GM19193 (cell line): Measurements from ENCODE around the gene CBLIF.

ENCODE experiments used
- POLR2A ChIP-seq: IDR thresholded peaks from 4 replicates; pipeline ENCODE4 v1.6.1; 2011; ENCODE audit not compliant: insufficient read depth, insufficient read length; ENCODE audit errors: extremely low read depth

Gene CBLIF

DNA sequence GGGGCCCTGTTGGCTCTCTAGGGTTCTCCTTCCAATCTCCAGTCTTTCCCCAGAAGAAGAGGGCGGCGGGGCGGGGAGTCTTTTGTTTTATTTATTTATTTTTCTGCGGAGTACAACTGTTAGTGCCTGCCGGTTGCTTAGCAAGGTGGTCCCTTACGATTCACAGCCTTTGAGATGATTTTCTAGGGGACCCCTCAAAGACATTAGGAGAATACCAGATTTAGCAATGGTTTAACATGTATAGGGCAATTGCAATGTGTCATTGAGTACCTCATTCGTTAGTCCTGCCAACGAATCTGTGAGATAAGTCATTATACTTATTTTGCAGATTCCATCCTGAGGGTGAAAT is 34.4 kb downstream of the CBLIF start:
- no peak for TF ChIP-seq POLR2A

DNA sequence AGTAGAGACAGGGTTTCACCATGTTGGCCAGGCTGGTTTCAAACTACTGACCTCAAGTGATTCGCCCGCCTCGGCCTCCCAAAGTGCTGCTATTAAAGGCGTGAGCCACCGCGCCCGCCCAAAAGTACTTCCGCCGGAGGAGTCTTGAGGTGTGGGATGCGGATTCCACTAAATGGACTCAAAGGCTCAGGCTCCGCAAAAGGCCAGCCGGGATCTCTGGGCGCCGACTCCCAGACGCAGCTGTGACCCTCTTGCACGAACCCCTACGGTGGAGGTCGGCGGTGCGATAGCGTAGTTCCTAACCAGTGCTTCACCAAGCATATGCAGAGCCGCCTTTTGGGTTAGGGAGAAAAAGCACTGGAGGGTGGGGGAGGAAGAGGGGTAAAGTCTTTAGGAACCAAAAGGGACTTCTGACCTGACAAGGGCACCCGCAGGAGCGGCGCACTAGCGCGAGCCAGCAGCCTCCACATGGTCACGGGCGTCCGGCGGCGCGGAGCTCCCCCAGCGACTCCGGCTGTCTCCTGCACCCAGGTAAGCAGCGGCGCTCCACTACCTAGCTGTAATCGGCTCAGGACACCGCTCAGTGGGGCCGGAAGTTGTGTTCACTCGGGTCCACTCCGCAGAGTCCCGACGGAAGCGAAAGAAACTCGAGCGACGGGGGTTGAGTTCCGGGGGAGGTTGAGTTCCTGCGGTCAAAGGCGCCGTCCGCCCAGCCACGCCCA is 34.9 kb downstream of the CBLIF start, which contains the start of gene MRPL16:
Gene MRPL16 (minus strand): TSS at position 590 of the 722 bp plus-strand sequence. CDS start 120 bp downstream, at position 470.
- TF ChIP-seq POLR2A = peak; percentile 87

GRCh38 chr11:59807047-59807610 is 38.2 kb downstream of the CBLIF start:
- TF ChIP-seq POLR2A = no peak

- no peak for TF ChIP-seq POLR2A
These were observed 41.2 kb downstream of the CBLIF start for GRCh38 chr11:59804061-59804460.

DNA sequence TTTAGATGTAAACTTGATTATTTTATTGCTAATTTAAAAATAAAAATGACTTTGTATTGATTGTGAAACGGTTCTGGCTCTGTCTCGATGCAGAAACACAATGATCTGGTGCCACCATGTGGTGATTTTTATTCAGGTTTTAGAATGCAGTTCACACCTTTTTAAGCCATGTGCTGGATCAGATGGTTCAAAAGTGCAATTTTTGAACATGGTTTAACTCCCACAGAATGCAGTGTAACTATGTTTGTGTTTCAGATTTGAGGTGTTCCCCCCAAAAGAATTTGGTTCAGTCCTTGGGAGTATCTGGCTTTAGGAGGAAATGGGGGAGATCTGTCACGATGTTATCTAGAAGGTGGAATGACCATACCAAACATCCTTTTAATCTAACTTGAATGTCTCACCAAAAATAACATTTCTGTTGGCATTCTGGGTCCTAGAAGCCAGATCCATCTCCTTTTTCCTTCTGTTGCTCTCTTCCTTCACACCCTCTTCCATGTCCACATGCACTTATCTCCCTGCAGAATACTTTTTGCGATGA is 42.6 kb downstream of the CBLIF start:
- TF ChIP-seq POLR2A = no peak

DNA sequence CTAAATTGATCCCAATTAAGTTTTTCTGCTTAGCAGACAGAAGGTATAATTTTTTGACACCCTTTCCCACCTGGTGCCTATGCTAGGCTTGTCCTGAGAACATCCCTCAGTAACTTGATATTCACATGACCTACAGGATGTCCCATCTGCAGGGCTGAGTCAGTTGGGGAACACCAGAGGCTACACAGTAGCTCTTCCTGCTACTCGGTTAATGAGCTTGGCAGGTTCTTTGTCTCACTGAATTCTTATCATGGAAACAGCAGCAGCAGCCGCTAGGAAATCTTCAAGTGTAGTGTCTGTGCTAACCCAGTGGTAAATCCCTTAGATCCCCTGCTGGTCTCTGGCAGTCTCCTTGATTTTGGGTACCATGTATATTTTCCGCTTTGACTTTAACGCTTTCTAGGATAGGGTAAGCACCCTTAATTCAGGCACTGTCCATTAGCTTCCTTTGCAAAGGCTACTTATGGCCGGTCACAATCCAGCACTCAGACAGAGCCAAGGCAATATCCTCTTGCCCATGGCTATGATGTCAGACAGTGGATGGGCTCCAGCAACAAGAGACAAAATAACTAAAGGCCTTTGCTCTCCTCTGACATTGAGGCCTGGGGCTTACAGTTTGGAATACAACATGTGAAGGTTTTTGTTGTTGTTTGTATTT is 43.2 kb downstream of the CBLIF start:
- TF ChIP-seq POLR2A = no peak

GRCh38 chr11:59801160-59801706 is 44.1 kb downstream of the CBLIF start:
- no peak for TF ChIP-seq POLR2A

GRCh38 chr11:59800390-59801025 is 44.8 kb downstream of the CBLIF start:
- no peak for TF ChIP-seq POLR2A

GRCh38 chr11:59794417-59794816 is 50.9 kb downstream of the CBLIF start:
- no peak for TF ChIP-seq POLR2A

DNA sequence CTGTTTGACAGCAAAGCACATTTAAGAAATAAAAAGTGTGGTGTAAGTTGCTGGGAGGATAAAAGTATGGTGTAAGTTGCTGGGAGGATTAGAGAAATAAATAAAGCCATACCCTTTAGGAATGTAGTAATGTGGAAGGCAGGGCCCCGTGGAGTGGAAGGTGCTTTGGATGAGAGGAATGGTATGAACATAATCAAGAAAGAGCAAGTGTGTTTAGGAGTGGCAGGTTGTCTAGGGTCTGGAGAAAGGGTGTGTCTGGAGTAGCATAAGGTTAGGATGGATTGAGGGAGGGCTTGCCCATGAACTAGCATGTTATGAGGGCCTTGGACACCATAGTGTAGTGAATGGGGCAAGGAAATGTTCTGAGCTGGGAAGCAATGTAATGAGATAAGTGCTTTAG is 52.8 kb downstream of the CBLIF start:
- TF ChIP-seq POLR2A = no peak

- no peak for TF ChIP-seq POLR2A
These were observed 53.7 kb downstream of the CBLIF start for GRCh38 chr11:59791639-59792038.

DNA sequence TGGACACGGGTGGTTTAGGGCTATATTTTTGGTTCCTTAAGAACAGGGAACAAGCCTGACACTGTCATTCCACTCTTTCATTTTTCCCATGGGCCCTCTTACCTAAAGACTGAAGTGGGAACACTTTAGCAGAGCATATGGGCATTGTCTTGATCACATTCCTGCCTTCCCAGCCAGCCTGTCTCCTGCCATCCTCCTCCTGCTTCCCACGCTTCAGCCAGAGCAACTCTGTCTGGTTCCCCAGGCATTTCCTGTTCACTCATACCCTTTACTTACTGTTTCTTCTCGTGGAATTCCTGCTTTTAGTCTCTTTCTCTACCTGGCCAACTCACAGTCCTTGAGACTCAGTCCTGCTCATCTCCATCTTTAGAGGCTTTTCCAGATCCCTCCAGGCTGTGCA is 57.5 kb downstream of the CBLIF start:
- TF ChIP-seq POLR2A = no peak

DNA sequence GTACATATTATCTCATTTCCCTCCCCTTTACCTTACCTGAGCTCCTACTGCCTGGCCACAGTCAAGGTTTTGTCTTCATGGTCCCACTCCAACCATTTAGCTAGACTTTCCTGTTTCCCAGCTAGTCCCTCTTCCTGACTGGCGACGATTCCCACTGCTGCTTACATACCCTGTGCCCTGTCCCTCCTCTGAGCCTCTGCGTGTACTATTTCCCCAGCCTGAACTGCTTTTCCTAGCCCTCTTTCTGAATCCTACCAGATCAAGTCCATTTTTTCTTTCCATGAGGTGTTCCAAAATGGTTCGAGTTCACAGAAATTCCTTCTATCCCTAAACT is 58.1 kb downstream of the CBLIF start:
- no peak for TF ChIP-seq POLR2A

GRCh38 chr11:59785818-59786217 is 59.5 kb downstream of the CBLIF start:
- TF ChIP-seq POLR2A = no peak

DNA sequence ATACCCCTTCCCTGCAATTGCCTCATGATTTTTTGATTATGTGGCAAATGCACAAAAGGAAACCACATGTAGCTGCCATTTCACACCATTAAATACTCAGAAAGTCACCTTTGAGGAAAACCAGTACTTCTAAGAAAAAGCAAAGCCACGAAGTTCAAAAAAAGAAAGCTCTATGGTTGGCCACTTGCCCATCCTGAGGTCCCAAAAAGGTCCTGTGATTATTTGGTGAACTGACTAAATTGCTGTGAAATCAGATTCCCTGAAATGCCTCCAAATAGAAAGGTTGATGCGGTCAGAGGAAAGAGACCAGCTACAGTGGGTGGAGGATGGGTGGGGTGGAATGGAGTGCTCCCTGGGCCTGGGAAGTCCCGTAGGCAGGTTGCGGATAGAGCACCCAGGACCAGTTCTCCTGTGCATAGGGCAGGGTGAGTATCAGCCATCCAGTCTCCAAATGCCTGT is 61.6 kb downstream of the CBLIF start:
- TF ChIP-seq POLR2A = no peak
